Skeletal muscle satellite cell (primary cell): ENCODE data around the gene C11orf91.
"Not testable (repeated sequence)": the region's sequence is repeated elsewhere in the genome, so short reads cannot be mapped to it uniquely, and the experiment has no call there.

Experiments used
- H3K27me3 ChIP-seq: 2 replicates; pipeline ENCODE4 v1.7.0; 2013; ENCODE audit warnings: low read length; ENCODE audit not compliant: control insufficient read depth, insufficient read depth
- H3K36me3 ChIP-seq: 2 replicates; pipeline ENCODE4 v1.7.0; 2013; ENCODE audit warnings: mild to moderate bottlenecking, control low read depth, low read length; ENCODE audit not compliant: insufficient read depth
- H3K4me1 ChIP-seq: 2 replicates; pipeline ENCODE4 v1.7.0; 2013; ENCODE audit warnings: low read length; ENCODE audit not compliant: control insufficient read depth, insufficient read depth
- H3K4me2 ChIP-seq: 2 replicates; pipeline ENCODE4 v1.7.0; 2013; ENCODE audit warnings: mild to moderate bottlenecking, low read length
- H3K4me3 ChIP-seq: 2 replicates; pipeline ENCODE4 v1.7.0; 2013; ENCODE audit warnings: low read length
- H3K9ac ChIP-seq: 2 replicates; pipeline ENCODE4 v1.7.0; 2013; ENCODE audit warnings: mild to moderate bottlenecking, low read depth, low read length, moderate library complexity
- H3K9me3 ChIP-seq: replicated peaks from 2 replicates; pipeline ENCODE4 v1.7.0; 2013; ENCODE audit warnings: mild to moderate bottlenecking, control low read depth, low read length

C11orf91 gene

GRCh38 chr11:33718440-33718839, 17.8 kb upstream of the C11orf91 start:
- H3K4me1 ChIP-seq = peaks cover 67% of the 10 kb centered on the region

GRCh38 chr11:33716243-33716642, 15.6 kb upstream of the C11orf91 start:
- H3K4me2 ChIP-seq = no peak overlapping the region
- peak overlapping the region; percentile 6 for H3K9ac ChIP-seq
- no peaks in the 10 kb centered on the region for H3K9me3 ChIP-seq
- no peak overlapping the region for H3K4me3 ChIP-seq
- H3K36me3 ChIP-seq = peaks cover 92% of the 10 kb centered on the region
- peaks cover 52% of the 10 kb centered on the region for H3K4me1 ChIP-seq
- no peaks in the 10 kb centered on the region for H3K27me3 ChIP-seq

More at GRCh38 chr11:33718440-33718839, 17.8 kb upstream of the C11orf91 start:
- Histone ChIP-seq H3K9ac (peak overlapping the region; percentile 32), H3K27me3 (no peaks in the 10 kb centered on the region), H3K4me3 (no peak overlapping the region), H3K9me3 (no peaks in the 10 kb centered on the region), H3K36me3 (peaks cover 86% of the 10 kb centered on the region), H3K4me2 (no peak overlapping the region)

GRCh38 chr11:33713856-33714398, 13.3 kb upstream of the C11orf91 start:
- Histone ChIP-seq H3K36me3 (peaks cover 93% of the 10 kb centered on the region), H3K9me3 (no peaks in the 10 kb centered on the region), H3K27me3 (no peaks in the 10 kb centered on the region), H3K4me1 (peaks cover 53% of the 10 kb centered on the region), H3K4me3 (no peak overlapping the region), H3K4me2 (no peak overlapping the region), H3K9ac (no peak overlapping the region)

GRCh38 chr11:33713151-33713855, 12.7 kb upstream of the C11orf91 start:
- Histone ChIP-seq H3K4me3 (no peak overlapping the region), H3K4me1 (peaks cover 53% of the 10 kb centered on the region), H3K4me2 (no peak overlapping the region), H3K9me3 (no peaks in the 10 kb centered on the region), H3K36me3 (peaks cover 93% of the 10 kb centered on the region), H3K9ac (peak overlapping the region; percentile 33), H3K27me3 (no peaks in the 10 kb centered on the region)

GRCh38 chr11:33712436-33712835, 11.8 kb upstream of the C11orf91 start:
- no peak overlapping the region for H3K4me3 ChIP-seq
- H3K27me3 ChIP-seq = no peaks in the 10 kb centered on the region
- H3K4me1 ChIP-seq = peaks cover 58% of the 10 kb centered on the region
- H3K36me3 ChIP-seq = peaks cover 92% of the 10 kb centered on the region
- no peak overlapping the region for H3K4me2 ChIP-seq
- no peak overlapping the region for H3K9ac ChIP-seq
- H3K9me3 ChIP-seq = no peaks in the 10 kb centered on the region

- Histone ChIP-seq H3K9me3 (no peaks in the 10 kb centered on the region), H3K9ac (no peak overlapping the region), H3K36me3 (peaks cover 96% of the 10 kb centered on the region), H3K4me1 (peaks cover 69% of the 10 kb centered on the region), H3K27me3 (no peaks in the 10 kb centered on the region), H3K4me3 (no peak overlapping the region), H3K4me2 (no peak overlapping the region)
Observed at GRCh38 chr11:33709466-33709865, 8.8 kb upstream of the C11orf91 start.

GRCh38 chr11:33708985-33709384, 8.4 kb upstream of the C11orf91 start:
- H3K9me3 ChIP-seq = no peaks in the 10 kb centered on the region
- no peak overlapping the region for H3K4me2 ChIP-seq
- peaks cover 74% of the 10 kb centered on the region for H3K4me1 ChIP-seq
- no peaks in the 10 kb centered on the region for H3K27me3 ChIP-seq
- H3K4me3 ChIP-seq = no peak overlapping the region
- peaks cover 96% of the 10 kb centered on the region for H3K36me3 ChIP-seq
- H3K9ac ChIP-seq = no peak overlapping the region

GRCh38 chr11:33707831-33708230, 7.2 kb upstream of the C11orf91 start:
- not testable (repeated sequence) for H3K4me2 ChIP-seq, H3K27me3 ChIP-seq, H3K9me3 ChIP-seq, H3K4me3 ChIP-seq, H3K9ac ChIP-seq
- peaks cover 83% of the 10 kb centered on the region for H3K4me1 ChIP-seq
- peaks cover 86% of the 10 kb centered on the region for H3K36me3 ChIP-seq

- peaks cover 87% of the 10 kb centered on the region for H3K4me1 ChIP-seq
- no peak overlapping the region for H3K4me3 ChIP-seq
- H3K9me3 ChIP-seq = no peaks in the 10 kb centered on the region
- no peaks in the 10 kb centered on the region for H3K27me3 ChIP-seq
- H3K4me2 ChIP-seq = no peak overlapping the region
- H3K36me3 ChIP-seq = peaks cover 81% of the 10 kb centered on the region
- H3K9ac ChIP-seq = peak overlapping the region; percentile 26
Observed at GRCh38 chr11:33706966-33707365, 6.3 kb upstream of the C11orf91 start.

GRCh38 chr11:33706546-33706945, 5.9 kb upstream of the C11orf91 start:
- Histone ChIP-seq H3K4me3 (no peak overlapping the region), H3K9ac (peak overlapping the region; percentile 26)

GRCh38 chr11:33704240-33705002, 3.8 kb upstream of the C11orf91 start:
- H3K4me2 ChIP-seq = peak overlapping the region; percentile 17
- H3K4me3 ChIP-seq = no peak overlapping the region
- peak overlapping the region; percentile 92 for H3K9ac ChIP-seq
- H3K27me3 ChIP-seq = no peaks in the 10 kb centered on the region
- H3K36me3 ChIP-seq = peaks cover 56% of the 10 kb centered on the region
- peaks cover 94% of the 10 kb centered on the region for H3K4me1 ChIP-seq
- H3K9me3 ChIP-seq = no peaks in the 10 kb centered on the region

More at GRCh38 chr11:33706546-33706945, 5.9 kb upstream of the C11orf91 start:
- no peak overlapping the region for H3K4me2 ChIP-seq
- H3K9me3 ChIP-seq = no peaks in the 10 kb centered on the region
- H3K4me1 ChIP-seq = peaks cover 91% of the 10 kb centered on the region
- H3K27me3 ChIP-seq = no peaks in the 10 kb centered on the region
- peaks cover 77% of the 10 kb centered on the region for H3K36me3 ChIP-seq
